ENCODE measurements around the gene HOXA10.

Gene HOXA10

GRCh38 chr7:27130540-27131389, 43.4 kb downstream of the HOXA10 start, which contains the start of gene HOXA4:
TSS of gene HOXA4 (minus strand) at chr7:27130757. CDS start at chr7:27130733, 24 bp downstream.
- DNase-seq (ENCODE audit: low read depth): peak; percentile 53
- H3K4me3 ChIP-seq (replicated peaks; ENCODE audit: low read depth, low read length): peak within 1 kb of the TSS; percentile 46
- no peak for TF ChIP-seq CTCF (IDR thresholded peaks at IDR 0.05; ENCODE audit: low read length, missing control alignments)

GRCh38 chr7:27129729-27130539, 44.2 kb downstream of the HOXA10 start:
- H3K4me3 ChIP-seq (replicated peaks; ENCODE audit: low read depth, low read length): peak overlapping the region; percentile 16
- no peak for TF ChIP-seq CTCF (IDR thresholded peaks at IDR 0.05; ENCODE audit: low read length, missing control alignments)
- no peak for DNase-seq (ENCODE audit: low read depth)

- DNase-seq (ENCODE audit: low read depth): no peak
- no peak for TF ChIP-seq CTCF (IDR thresholded peaks at IDR 0.05; ENCODE audit: low read length, missing control alignments)
- peak overlapping the region; percentile 16 for H3K4me3 ChIP-seq (replicated peaks; ENCODE audit: low read depth, low read length)
Measured at GRCh38 chr7:27128776-27129728, 45.1 kb downstream of the HOXA10 start.

- TF ChIP-seq CTCF (IDR thresholded peaks at IDR 0.05; ENCODE audit: low read length, missing control alignments): no peak
- H3K4me3 ChIP-seq (replicated peaks; ENCODE audit: low read depth, low read length): no peak overlapping the region
- no peak for DNase-seq (ENCODE audit: low read depth)
Measured at GRCh38 chr7:27128034-27128433, 46.1 kb downstream of the HOXA10 start.

- DNase-seq (ENCODE audit: low read depth): no peak
- H3K4me3 ChIP-seq (replicated peaks; ENCODE audit: low read depth, low read length): no peak overlapping the region
- no peak for TF ChIP-seq CTCF (IDR thresholded peaks at IDR 0.05; ENCODE audit: low read length, missing control alignments)
Measured at GRCh38 chr7:27126596-27127327, 47.4 kb downstream of the HOXA10 start.

- no peak overlapping the region for H3K4me3 ChIP-seq (replicated peaks; ENCODE audit: low read depth, low read length)
- no peak for DNase-seq (ENCODE audit: low read depth)
- no peak for TF ChIP-seq CTCF (IDR thresholded peaks at IDR 0.05; ENCODE audit: low read length, missing control alignments)
Measured at GRCh38 chr7:27125986-27126394, 48.1 kb downstream of the HOXA10 start.

Data from fibroblast of pulmonary artery (primary cell).